GM19193 (cell line): ENCODE measurements around the gene ALDH1L2.

Experiments
- POLR2A ChIP-seq: IDR thresholded peaks from 4 replicates; pipeline ENCODE4 v1.6.1; 2011; ENCODE audit not compliant: insufficient read depth, insufficient read length; ENCODE audit errors: extremely low read depth

ALDH1L2 gene

GRCh38 chr12:105020241-105020962, 63.9 kb downstream of the ALDH1L2 start:
- TF ChIP-seq POLR2A = no peak

GRCh38 chr12:105018776-105019175, 65.5 kb downstream of the ALDH1L2 start:
- TF ChIP-seq POLR2A = no peak

- no peak for TF ChIP-seq POLR2A
Observed at GRCh38 chr12:105018012-105018411, 66.2 kb downstream of the ALDH1L2 start.

- no peak for TF ChIP-seq POLR2A
Observed at GRCh38 chr12:105015543-105015942, 68.7 kb downstream of the ALDH1L2 start.

GRCh38 chr12:105014603-105015002, 69.7 kb downstream of the ALDH1L2 start:
- no peak for TF ChIP-seq POLR2A

GRCh38 chr12:105013892-105014291, 70.4 kb downstream of the ALDH1L2 start:
- no peak for TF ChIP-seq POLR2A

GRCh38 chr12:105001476-105001875, 82.8 kb downstream of the ALDH1L2 start:
- no peak for TF ChIP-seq POLR2A

GRCh38 chr12:104999347-104999685, 84.9 kb downstream of the ALDH1L2 start:
- TF ChIP-seq POLR2A = no peak

- TF ChIP-seq POLR2A = no peak
Observed at GRCh38 chr12:104998423-104999346, 85.6 kb downstream of the ALDH1L2 start.

- no peak for TF ChIP-seq POLR2A
Observed at GRCh38 chr12:104997541-104997940, 86.7 kb downstream of the ALDH1L2 start.

GRCh38 chr12:104994336-104994735, 89.9 kb downstream of the ALDH1L2 start:
- no peak for TF ChIP-seq POLR2A

- no peak for TF ChIP-seq POLR2A
Observed at GRCh38 chr12:104991565-104992128, 92.6 kb downstream of the ALDH1L2 start.

GRCh38 chr12:104990950-104991349, 93.3 kb downstream of the ALDH1L2 start:
- TF ChIP-seq POLR2A = no peak

GRCh38 chr12:104986022-104986941, 98.0 kb downstream of the ALDH1L2 start, which contains the start of gene NOPCHAP1:
TSS of gene NOPCHAP1 (plus strand) at chr12:104986316. CDS start at chr12:104986353, 37 bp downstream.
- TF ChIP-seq POLR2A = peak; percentile 88

GRCh38 chr12:104985206-104985605, 99.1 kb downstream of the ALDH1L2 start:
- TF ChIP-seq POLR2A = no peak

GRCh38 chr12:104976703-104977102, 107.6 kb downstream of the ALDH1L2 start:
- TF ChIP-seq POLR2A = no peak
